Bronchial epithelial cell (primary cell): ENCODE data around the gene PROKR1. TPM values are rescaled to one million over a fixed set of nuclear protein-coding genes. Genes with fewer than 3 reads are reported as not detected.

Experiments
- DNase-seq: peaks from one replicate; pipeline ENCODE4 v3.0.0-alpha.2; 2010; ENCODE audit warnings: low read depth
- FAIRE-seq: peaks from 2 replicates; lab custom pipeline; 2011; peaks lifted over from hg19 to GRCh38; lab: Jason Lieb, UNC
- H3K27me3 ChIP-seq: 2 replicates; pipeline ENCODE4 v1.5.1; 2011; ENCODE audit warnings: low read length; ENCODE audit not compliant: control insufficient read depth, insufficient read depth
- H3K36me3 ChIP-seq: 2 replicates; pipeline ENCODE4 v1.5.1; 2011; ENCODE audit warnings: low read length; ENCODE audit not compliant: control insufficient read depth, insufficient read depth
- H3K4me3 ChIP-seq: 2 replicates; pipeline ENCODE4 v1.5.1; 2011; ENCODE audit warnings: mild to moderate bottlenecking, low read depth, low read length, control low read depth
- total RNA-seq: library from RNA; depleted of rRNA; stranded (reverse); fragments of >200 nt; gene quantifications from 2 replicates; pipeline ENCODE4 v1.2.1, GENCODE V29; 2014
- TF ChIP-seq, protein P1 (sequence below): IDR thresholded peaks from 2 replicates; pipeline ENCODE4 v1.5.1; 2011; ENCODE audit warnings: mild to moderate bottlenecking, moderate library complexity, low read length, control low read depth, inconsistent platforms; ENCODE audit not compliant: insufficient read depth, severe bottlenecking

The PROKR1 gene
- total RNA-seq, 1 donor from 2014 or later: not detected

GRCh38 chr2:68686178-68686577 lies 42.8 kb downstream of the PROKR1 start:
- FAIRE-seq (no peak), DNase-seq (no peak)
- no peaks in the 10 kb centered on the region for H3K36me3 ChIP-seq
- H3K27me3 ChIP-seq: no peaks in the 10 kb centered on the region
- TF ChIP-seq, protein P1, sequence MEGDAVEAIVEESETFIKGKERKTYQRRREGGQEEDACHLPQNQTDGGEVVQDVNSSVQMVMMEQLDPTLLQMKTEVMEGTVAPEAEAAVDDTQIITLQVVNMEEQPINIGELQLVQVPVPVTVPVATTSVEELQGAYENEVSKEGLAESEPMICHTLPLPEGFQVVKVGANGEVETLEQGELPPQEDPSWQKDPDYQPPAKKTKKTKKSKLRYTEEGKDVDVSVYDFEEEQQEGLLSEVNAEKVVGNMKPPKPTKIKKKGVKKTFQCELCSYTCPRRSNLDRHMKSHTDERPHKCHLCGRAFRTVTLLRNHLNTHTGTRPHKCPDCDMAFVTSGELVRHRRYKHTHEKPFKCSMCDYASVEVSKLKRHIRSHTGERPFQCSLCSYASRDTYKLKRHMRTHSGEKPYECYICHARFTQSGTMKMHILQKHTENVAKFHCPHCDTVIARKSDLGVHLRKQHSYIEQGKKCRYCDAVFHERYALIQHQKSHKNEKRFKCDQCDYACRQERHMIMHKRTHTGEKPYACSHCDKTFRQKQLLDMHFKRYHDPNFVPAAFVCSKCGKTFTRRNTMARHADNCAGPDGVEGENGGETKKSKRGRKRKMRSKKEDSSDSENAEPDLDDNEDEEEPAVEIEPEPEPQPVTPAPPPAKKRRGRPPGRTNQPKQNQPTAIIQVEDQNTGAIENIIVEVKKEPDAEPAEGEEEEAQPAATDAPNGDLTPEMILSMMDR: no peak
- no peak overlapping the region for H3K4me3 ChIP-seq

DNA sequence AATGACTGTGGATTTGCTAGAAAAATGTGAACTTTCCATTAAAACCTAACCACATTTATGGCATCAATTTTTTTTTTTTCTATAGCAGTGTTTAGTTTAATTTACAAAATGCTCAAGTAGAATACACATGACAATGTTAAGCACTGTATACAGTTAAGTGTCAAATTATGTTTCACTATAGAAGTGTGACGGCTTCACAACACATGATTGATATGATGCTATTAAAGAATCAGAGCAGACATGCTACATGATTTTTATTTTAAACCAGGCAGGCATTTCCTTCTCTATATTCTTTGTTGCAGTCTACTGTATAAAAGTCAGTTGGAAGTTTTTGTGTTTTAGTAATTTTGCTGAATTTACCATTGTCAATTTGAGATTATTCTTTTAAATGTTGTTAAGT lies 43.6 kb downstream of the PROKR1 start:
- H3K4me3 ChIP-seq: no peak overlapping the region
- H3K27me3 ChIP-seq: no peaks in the 10 kb centered on the region
- no peaks in the 10 kb centered on the region for H3K36me3 ChIP-seq
- no peak for FAIRE-seq
- TF ChIP-seq, protein P1: no peak
- DNase-seq: no peak

DNA sequence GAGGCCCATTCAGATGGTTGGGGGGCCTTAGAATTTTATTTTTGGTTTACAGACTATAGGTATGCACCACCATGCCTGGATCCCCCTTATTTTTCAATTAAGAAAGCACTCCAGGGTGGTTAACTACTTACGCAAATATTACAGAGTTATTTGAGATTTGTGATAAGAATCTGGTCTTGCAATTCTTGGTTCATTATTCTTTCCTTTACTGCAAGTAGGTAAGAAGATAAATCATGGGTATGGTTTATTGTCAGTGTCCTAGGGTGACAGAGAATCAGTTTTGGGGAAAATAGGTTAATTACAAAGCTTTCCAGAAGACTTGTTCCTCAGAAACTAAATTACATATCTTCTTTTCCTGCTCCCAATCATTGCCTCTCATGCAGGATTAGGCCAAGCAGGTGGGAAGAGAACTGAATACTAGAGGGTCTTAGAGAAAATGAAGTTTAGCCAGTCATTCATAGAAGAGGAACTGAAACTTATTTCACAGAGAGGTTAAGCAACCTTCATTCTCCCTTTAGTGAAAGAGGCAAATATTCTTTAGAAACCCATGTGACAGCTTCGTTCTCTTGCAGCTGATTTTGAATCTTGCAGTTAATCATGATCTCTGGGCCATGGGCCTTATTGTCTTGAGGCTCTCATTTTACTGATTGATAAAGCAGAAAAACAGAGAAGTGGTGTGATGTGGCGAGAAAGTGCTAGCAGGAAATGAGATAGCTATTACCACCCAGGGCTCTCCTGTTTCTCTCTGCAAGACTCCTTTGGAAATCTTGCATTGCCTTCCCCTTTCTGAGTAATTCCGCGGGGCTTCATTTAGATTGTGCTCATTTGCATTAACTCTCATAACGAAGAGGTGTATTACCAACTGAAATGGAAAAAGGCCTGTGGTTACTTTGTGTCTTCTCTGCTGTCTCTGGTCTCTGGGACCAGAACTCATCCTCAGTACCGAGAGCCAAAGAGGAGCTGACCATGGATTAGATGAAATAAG lies 46.5 kb downstream of the PROKR1 start:
- H3K36me3 ChIP-seq: no peaks in the 10 kb centered on the region
- DNase-seq: no peak
- H3K4me3 ChIP-seq: no peak overlapping the region
- TF ChIP-seq, protein P1: no peak
- no peak for FAIRE-seq
- no peaks in the 10 kb centered on the region for H3K27me3 ChIP-seq

DNA sequence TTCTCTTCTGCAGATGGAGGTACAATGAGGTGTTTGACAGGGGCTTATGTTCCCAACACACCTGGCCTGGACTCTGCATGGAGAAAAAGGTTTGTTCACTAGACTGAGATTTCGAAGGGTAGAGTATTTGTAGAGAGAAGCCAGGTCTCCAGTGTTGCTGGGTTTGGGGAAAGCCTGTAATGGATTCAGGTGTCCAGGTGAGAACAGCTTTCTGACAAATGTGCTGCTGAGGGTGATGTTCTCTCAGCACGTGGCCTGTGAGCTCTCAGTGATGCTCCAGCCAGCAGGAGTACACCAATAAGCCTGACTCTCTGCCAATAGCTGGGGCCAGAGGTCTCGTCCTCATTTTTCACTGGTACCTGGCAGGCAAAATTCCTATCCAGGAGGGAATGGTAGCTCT lies 47.5 kb downstream of the PROKR1 start:
- H3K36me3 ChIP-seq: no peaks in the 10 kb centered on the region
- FAIRE-seq: peak; percentile 36
- no peak overlapping the region for H3K4me3 ChIP-seq
- H3K27me3 ChIP-seq: no peaks in the 10 kb centered on the region
- DNase-seq: no peak
- TF ChIP-seq, protein P1: no peak

DNA sequence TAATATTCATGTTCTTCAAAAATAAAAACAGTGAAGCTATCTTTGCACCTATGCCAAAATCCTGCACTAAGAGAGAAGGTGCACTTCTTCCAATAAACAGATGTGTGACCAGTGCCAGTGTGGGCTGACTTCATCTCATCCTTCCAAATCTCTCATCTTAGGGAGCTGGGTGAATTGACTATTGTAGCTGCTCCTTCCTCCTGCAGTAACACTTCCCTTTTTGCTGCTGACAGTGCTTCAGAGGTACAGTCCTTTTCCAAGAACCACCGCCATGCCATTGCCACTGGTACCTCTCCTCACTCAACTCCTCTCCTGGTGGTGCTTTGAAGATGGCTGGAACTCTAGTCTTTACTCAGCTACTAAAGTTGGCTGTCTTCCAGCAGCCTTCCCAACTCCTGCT lies 49.1 kb downstream of the PROKR1 start:
- Histone ChIP-seq H3K36me3 (no peaks in the 10 kb centered on the region), H3K4me3 (no peak overlapping the region), H3K27me3 (no peaks in the 10 kb centered on the region)
- DNase-seq (no peak), FAIRE-seq (no peak)
- TF ChIP-seq, protein P1: no peak
